ENCODE data around the gene ZNF367.

Gene ZNF367

GRCh38 chr9:96418083-96418919, at the start of gene ZNF367:
ZNF367 (minus strand) TSS chr9:96418370; CDS start chr9:96418032, 338 bp downstream.
- peak; percentile 83 to 85 for DNase-seq (ENCODE audit: low read depth in 1 of 2, low spot score in 1 of 2)

- DNase-seq (ENCODE audit: low read depth in 1 of 2, low spot score in 1 of 2), result no peak
These were observed 49.6 kb upstream of the ZNF367 start for GRCh38 chr9:96467784-96468183.

GRCh38 chr9:96464426-96464825, 46.3 kb upstream of the ZNF367 start:
- DNase-seq (ENCODE audit: low read depth in 1 of 2, low spot score in 1 of 2), result no peak

GRCh38 chr9:96462541-96462940, 44.4 kb upstream of the ZNF367 start:
- no peak for DNase-seq (ENCODE audit: low read depth in 1 of 2, low spot score in 1 of 2)

GRCh38 chr9:96461336-96461735, 43.2 kb upstream of the ZNF367 start:
- no peak for DNase-seq (ENCODE audit: low read depth in 1 of 2, low spot score in 1 of 2)

- no peak for DNase-seq (ENCODE audit: low read depth in 1 of 2, low spot score in 1 of 2)
These were observed 42.7 kb upstream of the ZNF367 start for GRCh38 chr9:96460882-96461281.

- DNase-seq (ENCODE audit: low read depth in 1 of 2, low spot score in 1 of 2), result no peak
These were observed 42.3 kb upstream of the ZNF367 start for GRCh38 chr9:96460470-96460869.

- DNase-seq (ENCODE audit: low read depth in 1 of 2, low spot score in 1 of 2), result no peak
These were observed 41.3 kb upstream of the ZNF367 start for GRCh38 chr9:96459268-96460007.

GRCh38 chr9:96458226-96458625, 40.1 kb upstream of the ZNF367 start:
- no peak for DNase-seq (ENCODE audit: low read depth in 1 of 2, low spot score in 1 of 2)

- no peak for DNase-seq (ENCODE audit: low read depth in 1 of 2, low spot score in 1 of 2)
These were observed 39.1 kb upstream of the ZNF367 start for GRCh38 chr9:96457266-96457665.

- no peak for DNase-seq (ENCODE audit: low read depth in 1 of 2, low spot score in 1 of 2)
These were observed 35.5 kb upstream of the ZNF367 start for GRCh38 chr9:96453625-96454024.

- peak in 1 of 2 donors; percentile 21 for DNase-seq (ENCODE audit: low read depth in 1 of 2, low spot score in 1 of 2)
These were observed 32.7 kb upstream of the ZNF367 start for GRCh38 chr9:96450613-96451528.

GRCh38 chr9:96449845-96450612, 31.9 kb upstream of the ZNF367 start, which contains the start of gene HABP4:
HABP4 (plus strand) TSS chr9:96450169; CDS start chr9:96450280, 111 bp downstream.
- peak; percentile 91 to 95 for DNase-seq (ENCODE audit: low read depth in 1 of 2, low spot score in 1 of 2)

- DNase-seq (ENCODE audit: low read depth in 1 of 2, low spot score in 1 of 2), result no peak
These were observed 31.3 kb upstream of the ZNF367 start for GRCh38 chr9:96449523-96449844.

- no peak for DNase-seq (ENCODE audit: low read depth in 1 of 2, low spot score in 1 of 2)
These were observed 30.5 kb upstream of the ZNF367 start for GRCh38 chr9:96448546-96449170.

- no peak for DNase-seq (ENCODE audit: low read depth in 1 of 2, low spot score in 1 of 2)
These were observed 29.2 kb upstream of the ZNF367 start for GRCh38 chr9:96447406-96447805.

GRCh38 chr9:96442491-96442890, 24.3 kb upstream of the ZNF367 start:
- no peak for DNase-seq (ENCODE audit: low read depth in 1 of 2, low spot score in 1 of 2)

GRCh38 chr9:96441798-96442445, 23.8 kb upstream of the ZNF367 start:
- DNase-seq (ENCODE audit: low read depth in 1 of 2, low spot score in 1 of 2), result no peak

GRCh38 chr9:96440671-96441199, 22.6 kb upstream of the ZNF367 start:
- DNase-seq (ENCODE audit: low read depth in 1 of 2, low spot score in 1 of 2), result no peak
